Liver (tissue), 3 donors: ENCODE measurements around the gene SLC24A3.

Source experiments
- CTCF ChIP-seq: fragments of 150-350 bp; IDR thresholded peaks from 2 replicates; pipeline ENCODE4 v1.5.1; 2017; ENCODE audit warnings: improper control_type of control experiment, low read depth, low read length; ENCODE audit not compliant: missing input control
- HNF4G ChIP-seq: IDR thresholded peaks from 2 replicates; pipeline ENCODE4 v1.6.1; 2016; ENCODE audit warnings: antibody characterized with exemption
- JUND ChIP-seq, 2 donors: IDR thresholded peaks; 2 replicates each; pipeline ENCODE4 v1.6.1; 2016; ENCODE audit warnings: antibody characterized with exemption in 2 of 2
- MAX ChIP-seq: IDR thresholded peaks from 2 replicates; pipeline ENCODE4 v1.6.1; 2016; ENCODE audit warnings: antibody characterized with exemption
- RAD21 ChIP-seq, 2 donors: IDR thresholded peaks; 2 replicates each; pipeline ENCODE4 v1.6.1; 2016; ENCODE audit warnings: antibody characterized with exemption in 2 of 2, mild to moderate bottlenecking in 2 of 2
- TAF1 ChIP-seq: conservative IDR thresholded peaks from 2 replicates; pipeline ENCODE4 v1.6.1; 2016; ENCODE audit warnings: antibody characterized with exemption, mild to moderate bottlenecking
- YY1 ChIP-seq: IDR thresholded peaks from 2 replicates; pipeline ENCODE4 v1.6.1; 2016; ENCODE audit warnings: antibody characterized with exemption, mild to moderate bottlenecking
- ZBTB33 ChIP-seq: IDR thresholded peaks from 2 replicates; pipeline ENCODE4 v1.6.1; 2016; ENCODE audit warnings: antibody characterized with exemption
- donor health status: healthy.
- donor health status: healthy.

- no peak for TF ChIP-seq CTCF
- TF ChIP-seq JUND (IDR thresholded peaks at IDR 0.05): no peak
- no peak for TF ChIP-seq TAF1
- no peak for TF ChIP-seq MAX
- TF ChIP-seq YY1: no peak
- TF ChIP-seq HNF4G: no peak
- TF ChIP-seq ZBTB33: no peak
- no peak for TF ChIP-seq RAD21 (IDR thresholded peaks at IDR 0.05)
Observed at GRCh38 chr20:19254956-19255355, 42.5 kb downstream of the SLC24A3 start.
